Pericardium fibroblast (primary cell): ENCODE results near the gene OR4X1. TPM values are rescaled to one million over a fixed set of nuclear protein-coding genes. Genes with fewer than 3 reads are reported as not detected.

ENCODE experiments used
- total RNA-seq: library from RNA; depleted of rRNA; stranded (reverse); fragments of >200 nt; gene quantifications from 2 replicates; pipeline ENCODE4 v1.2.3, GENCODE V29; 2015

The OR4X1 gene, protein sequence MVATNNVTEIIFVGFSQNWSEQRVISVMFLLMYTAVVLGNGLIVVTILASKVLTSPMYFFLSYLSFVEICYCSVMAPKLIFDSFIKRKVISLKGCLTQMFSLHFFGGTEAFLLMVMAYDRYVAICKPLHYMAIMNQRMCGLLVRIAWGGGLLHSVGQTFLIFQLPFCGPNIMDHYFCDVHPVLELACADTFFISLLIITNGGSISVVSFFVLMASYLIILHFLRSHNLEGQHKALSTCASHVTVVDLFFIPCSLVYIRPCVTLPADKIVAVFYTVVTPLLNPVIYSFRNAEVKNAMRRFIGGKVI
- not detected in 2 replicates for total RNA-seq

DNA sequence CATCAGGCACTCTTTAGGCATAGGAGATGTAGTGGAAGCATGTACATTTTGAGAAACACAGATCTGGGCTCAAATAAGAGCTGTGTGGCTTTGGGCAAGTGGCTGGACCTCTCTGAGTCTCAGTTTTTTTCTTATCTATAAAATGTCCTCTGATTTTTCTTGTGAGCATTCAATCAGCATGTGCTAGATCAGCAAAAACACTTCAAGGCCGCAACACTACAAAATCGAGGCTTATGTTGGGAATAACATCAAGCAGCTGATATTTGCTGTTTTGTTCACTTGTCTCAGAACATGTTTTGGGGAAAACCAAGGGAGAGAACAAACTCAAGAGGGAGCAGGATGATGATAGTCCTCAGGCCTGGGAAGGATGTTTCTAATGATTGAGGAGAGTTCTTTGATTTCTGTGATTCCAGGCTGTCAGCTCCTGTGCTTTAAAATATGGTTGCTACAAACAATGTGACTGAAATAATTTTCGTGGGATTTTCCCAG, at the start of gene OR4X1:
OR4X1 (plus strand) TSS at position 439 of the 489 bp plus-strand sequence; CDS start at position 439, 0 bp downstream.

GRCh38 chr11:48216510-48216909, 47.2 kb upstream of the OR4X1 start, which contains the start of gene OR4B1:
OR4B1 (plus strand) TSS chr11:48216810; CDS start chr11:48216810, 0 bp downstream.

GRCh38 chr11:48244804-48245203, 18.9 kb upstream of the OR4X1 start, which contains the start of gene OR4X2:
OR4X2 (plus strand) TSS chr11:48245104; CDS start chr11:48245104, 0 bp downstream.

DNA sequence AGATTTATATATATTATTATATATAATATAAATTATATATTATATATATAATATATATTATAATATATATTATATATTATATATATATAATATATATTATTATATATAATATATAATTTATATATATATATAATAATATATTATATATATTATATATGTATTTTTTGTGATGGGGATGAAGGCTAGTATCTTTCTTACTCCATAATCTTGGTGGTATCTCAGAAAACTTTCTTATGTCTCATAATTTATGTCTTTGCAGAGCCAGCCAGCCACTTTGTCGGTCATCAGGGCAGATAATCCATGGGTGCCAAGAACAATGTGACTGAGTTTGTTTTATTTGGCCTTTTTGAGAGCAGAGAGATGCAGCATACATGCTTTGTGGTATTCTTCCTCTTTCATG, 42.3 kb downstream of the OR4X1 start, which contains the start of gene OR4S1:
OR4S1 (plus strand) TSS at position 301 of the 400 bp plus-strand sequence; CDS start at position 301, 0 bp downstream.

Other genes starting within 250 kb of the OR4X1 start
- gene OR4B1, start 47.1 kb upstream of the OR4X1 start, total RNA-seq = not detected in 2 replicates
- not detected in 2 replicates for gene OR4X2, start 18.8 kb upstream of the OR4X1 start, total RNA-seq
- not detected in 2 replicates for gene OR4S1, start 42.4 kb downstream of the OR4X1 start, total RNA-seq
- gene OR4C3, start 61.1 kb downstream of the OR4X1 start, total RNA-seq = not detected in 2 replicates
- gene OR4C5, start 102.6 kb downstream of the OR4X1 start, total RNA-seq = not detected in 2 replicates
- gene OR4A47, start 224.9 kb downstream of the OR4X1 start, total RNA-seq = not detected in 2 replicates